Measurements from ENCODE around the gene DHTKD1.
"Not testable (repeated sequence)": the region's sequence is repeated elsewhere in the genome, so short reads cannot be mapped to it uniquely, and the experiment has no call there.

DHTKD1 gene

DNA sequence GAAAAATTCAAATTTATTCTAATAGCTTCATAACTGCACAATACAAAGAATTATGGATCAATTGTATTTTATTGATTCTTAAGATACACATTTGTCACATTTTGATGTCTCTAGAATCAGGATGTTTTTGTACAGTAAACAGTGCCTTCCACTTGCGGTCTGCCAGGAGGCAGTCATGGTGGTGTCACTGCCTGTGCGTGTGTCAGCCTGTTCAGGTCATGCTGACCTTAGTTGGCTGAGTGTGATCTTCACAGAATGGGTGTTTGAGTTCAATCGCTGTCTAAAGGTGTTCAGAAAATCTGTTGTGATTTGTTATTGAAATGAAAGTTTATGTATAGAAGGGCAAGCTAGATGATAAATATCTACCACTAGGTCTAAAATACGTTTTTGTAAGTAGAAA is 81.4 kb downstream of the DHTKD1 start:
- DNase-seq, result no peak

- DNase-seq, result no peak
Observed at GRCh38 chr10:12154516-12154915, 85.8 kb downstream of the DHTKD1 start.

DNA sequence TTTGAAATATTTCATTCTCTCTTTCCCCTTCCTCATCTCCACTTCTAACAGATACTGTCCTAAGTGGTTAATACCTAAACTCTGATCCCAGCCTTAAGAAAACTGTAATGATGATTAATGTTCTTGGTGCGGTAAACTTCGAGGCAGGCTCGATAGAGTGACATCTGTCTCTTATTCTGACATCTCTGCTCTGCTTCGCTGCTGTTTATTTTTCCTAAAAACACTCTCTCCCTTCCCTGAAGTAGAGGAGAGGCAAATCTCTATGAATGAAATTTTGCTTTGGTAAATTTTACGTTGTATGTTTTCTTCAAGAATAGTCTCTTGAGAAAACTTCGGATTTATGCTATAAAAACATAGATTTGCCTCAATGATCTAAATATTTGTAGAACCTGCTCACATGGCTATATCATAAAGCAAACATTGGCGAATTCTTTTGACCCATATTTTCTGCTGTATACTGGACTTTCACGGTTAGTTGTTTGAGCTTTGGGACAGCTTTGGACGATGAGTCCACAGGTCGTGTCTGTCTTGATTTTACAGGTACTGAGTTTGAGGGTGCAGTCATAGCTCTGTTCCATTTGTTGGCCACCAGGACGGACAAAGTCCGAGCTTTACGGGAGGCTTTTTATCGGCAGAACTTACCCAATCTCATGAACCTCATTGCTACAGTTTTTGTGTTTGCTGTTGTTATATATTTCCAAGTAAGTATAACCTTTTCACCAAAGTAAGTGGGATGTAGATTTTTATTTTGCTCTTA is 87.8 kb downstream of the DHTKD1 start:
- DNase-seq, result no peak

DNA sequence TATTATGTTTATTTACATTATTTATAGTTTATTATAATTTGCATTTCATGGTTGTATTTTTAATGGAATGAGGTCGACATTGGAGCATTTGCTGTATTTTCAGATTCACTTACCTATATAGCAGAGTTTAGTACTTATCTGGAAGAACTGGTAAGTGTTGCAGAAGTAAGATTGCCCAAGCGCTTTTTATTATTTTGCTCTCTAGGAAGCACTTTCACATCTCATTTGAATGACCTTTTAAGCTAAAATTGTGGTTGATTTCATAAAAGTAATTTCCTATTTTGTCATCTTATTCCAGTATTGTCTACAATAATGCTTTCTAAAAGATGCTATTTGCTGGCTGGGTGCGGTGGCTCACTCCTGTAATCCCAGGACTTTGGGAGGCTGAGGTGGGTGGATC is 89.4 kb downstream of the DHTKD1 start:
- no peak for DNase-seq

GRCh38 chr10:12160664-12161063 is 91.9 kb downstream of the DHTKD1 start:
- no peak for DNase-seq

DNA sequence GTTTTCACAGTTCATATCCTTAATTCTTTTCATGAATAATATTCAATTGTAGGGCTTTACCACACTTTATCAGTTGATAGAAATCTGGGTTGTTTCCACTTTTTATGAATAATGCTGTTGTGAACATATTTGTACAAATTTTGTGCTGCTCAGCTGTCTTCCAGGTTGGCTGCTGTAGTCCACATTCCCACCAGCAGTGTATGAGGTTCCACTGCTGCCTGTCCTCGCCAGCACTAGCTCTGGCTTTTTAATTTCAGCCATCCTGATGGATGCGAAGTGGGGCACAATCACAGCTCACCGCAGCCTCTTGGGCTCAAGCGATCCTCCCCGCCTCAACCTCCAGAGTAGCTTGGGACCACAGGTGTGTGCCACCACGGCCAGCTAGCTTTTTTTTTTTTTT is 94.2 kb downstream of the DHTKD1 start:
- no peak for DNase-seq

DNA sequence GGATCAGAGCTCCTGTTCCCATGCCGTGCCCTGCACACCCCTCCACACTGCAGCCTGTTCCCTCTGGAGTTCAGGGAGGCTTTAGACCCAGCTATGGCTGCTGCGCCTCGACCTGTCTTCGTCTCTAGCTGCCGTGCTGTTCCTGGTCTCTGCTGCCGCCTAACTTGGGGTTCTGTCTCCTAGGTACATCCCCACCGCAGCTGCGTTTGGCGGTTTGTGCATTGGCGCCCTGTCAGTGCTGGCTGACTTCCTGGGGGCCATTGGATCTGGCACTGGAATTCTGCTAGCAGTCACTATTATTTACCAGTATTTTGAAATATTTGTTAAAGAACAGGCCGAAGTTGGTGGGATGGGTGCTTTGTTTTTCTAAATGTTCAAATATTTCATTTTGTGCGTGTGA is 95.3 kb downstream of the DHTKD1 start:
- no peak for DNase-seq

DNA sequence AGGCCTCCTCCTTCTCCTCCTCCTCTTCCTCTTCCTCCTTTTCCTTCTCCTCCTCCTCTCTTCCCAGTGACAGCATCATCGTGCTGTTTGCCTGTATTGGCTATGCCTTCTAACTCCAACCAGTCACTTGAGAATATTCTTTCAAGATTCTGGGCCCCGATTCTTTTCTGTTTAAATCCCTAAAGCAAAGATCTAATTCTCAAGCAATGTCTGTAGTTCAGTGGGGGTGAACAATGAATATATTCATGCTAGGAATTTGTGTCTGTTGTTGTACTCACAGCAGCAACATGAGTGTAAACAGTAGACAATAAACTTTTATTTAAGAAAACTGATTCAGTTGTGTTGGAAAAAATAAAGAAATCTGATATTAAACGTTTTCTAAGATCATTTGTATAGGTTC is 96.3 kb downstream of the DHTKD1 start:
- DNase-seq, result no peak

DNA sequence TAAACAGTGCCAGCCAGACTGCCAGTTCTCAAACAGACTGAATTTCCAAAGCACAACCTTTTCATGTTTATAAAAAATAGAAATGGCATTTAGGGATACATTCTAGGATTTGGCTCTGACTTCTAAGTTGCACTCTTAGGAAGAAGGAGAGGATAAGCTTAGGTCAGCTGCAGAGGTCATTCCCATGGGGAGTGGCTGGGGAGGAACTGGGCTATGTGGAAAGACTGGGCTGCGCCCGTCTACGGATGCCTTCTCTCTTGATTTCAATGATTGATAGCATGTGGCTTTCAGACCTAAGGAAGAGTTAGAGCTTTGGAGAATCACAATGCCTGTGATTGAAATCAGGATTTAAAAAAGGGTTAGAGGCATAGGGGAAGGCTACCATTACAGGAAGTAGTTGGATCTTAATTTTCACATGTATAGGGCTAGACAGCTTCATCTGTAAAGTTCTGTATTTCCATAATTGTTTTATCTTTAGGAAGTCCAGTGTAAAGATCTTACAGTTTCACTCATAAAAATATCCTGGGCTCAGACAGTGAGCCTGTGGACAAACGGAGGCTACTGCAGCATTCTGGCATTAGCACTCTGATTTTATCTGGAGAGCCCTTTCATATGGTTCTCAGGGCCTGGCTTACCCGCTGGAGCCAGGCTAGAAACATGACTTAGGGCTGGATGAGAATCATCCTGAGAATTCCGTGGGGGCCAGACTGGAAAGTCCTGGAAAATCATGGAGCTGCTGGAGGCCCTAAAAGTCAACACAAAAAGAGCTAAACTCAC is 97.4 kb downstream of the DHTKD1 start:
- no peak for DNase-seq

GRCh38 chr10:12171512-12171911 is 102.8 kb downstream of the DHTKD1 start:
- not testable (repeated sequence) for DNase-seq

Measured in CD4-positive, alpha-beta T cell treated with Interleukin-1 beta for 1 hour (primary cell).